HepG2 (cell line): ENCODE measurements around the gene FABP2. TPM values are rescaled to one million over a fixed set of nuclear protein-coding genes. Genes with fewer than 3 reads are reported as not detected.
A peak's percentile ranks its signal among the peaks of the same experiment; 100 is the strongest.
"Not testable (repeated sequence)": the region's sequence is repeated elsewhere in the genome, so short reads cannot be mapped to it uniquely, and the experiment has no call there.

Source experiments
- ATAC-seq: fragments of 200-7000 bp; cut with Tn5 transposase; 3 replicates; pipeline ENCODE4 v1.9.1; 2020; ENCODE audit warnings: mild to moderate bottlenecking, moderate library complexity
- BruUV-seq: library from RNA; stranded (reverse); fragments of 400-500 nt; replicated peaks from 2 replicates; lab custom pipeline; 2021; lab: Mats Ljungman, UMichigan
- CTCF ChIA-PET: fragments of 300-600 bp; formaldehyde crosslinking; extraction: SDS; loops from one replicate; lab custom pipeline; 2021; ENCODE audit warnings: low total read pairs, inconsistent platforms, low intra/inter-chr PET ratio; lab: Yijun Ruan, JAX
- POLR2A ChIA-PET: fragments of 350-600 bp; sonication (Branson Sonifier 250); formaldehyde crosslinking; loops from one replicate; lab custom pipeline; 2020; ENCODE audit warnings: antibody characterized with exemption, inconsistent platforms; lab: Yijun Ruan, JAX
- DNase-seq: peaks from one replicate; pipeline ENCODE4 v3.0.0-alpha.2; 2015; ENCODE audit warnings: low spot score
- FAIRE-seq: peaks from 3 replicates; lab custom pipeline; 2011; peaks lifted over from hg19 to GRCh38; lab: Jason Lieb, UNC
- H2AFZ ChIP-seq: one replicate; pipeline ENCODE4 v1.6.1; 2011; ENCODE audit warnings: low read length, inconsistent platforms
- H3K27ac ChIP-seq: fragments of 300-600 bp; 3 replicates; pipeline ENCODE4 v1.8.0; 2011; ENCODE audit warnings: mixed run types, mild to moderate bottlenecking, mixed read lengths, low read length, inconsistent platforms; ENCODE audit not compliant: insufficient read depth; ENCODE audit errors: extremely low read length
- H3K27me3 ChIP-seq, 2 experiments: fragments of 200-600 bp in 1 of 2; 2 replicates in 1 of 2; 3 replicates in 1 of 2; pipeline versions ENCODE4 v1.6.0 to v1.8.0; 2011; ENCODE audit warnings: low read length in 2 of 2, mild to moderate bottlenecking in 2 of 2, moderate library complexity in 2 of 2, inconsistent platforms in 1 of 2; ENCODE audit not compliant: insufficient read depth in 2 of 2, control insufficient read depth in 1 of 2
- H3K36me3 ChIP-seq, 2 experiments: fragments of 200-600 bp in 1 of 2; replicated peaks in 1 of 2; 2 replicates in 1 of 2; 3 replicates in 1 of 2; pipeline versions ENCODE4 v1.5.1 to v1.8.0; 2011; ENCODE audit warnings: low read length in 2 of 2, inconsistent platforms in 1 of 2; ENCODE audit not compliant: insufficient read depth in 2 of 2, control insufficient read depth in 1 of 2
- H3K4me1 ChIP-seq: 2 replicates; pipeline ENCODE4 v1.5.1; 2012; ENCODE audit warnings: low read length, inconsistent platforms; ENCODE audit not compliant: insufficient read depth
- H3K4me2 ChIP-seq: 2 replicates; pipeline ENCODE4 v1.6.0; 2011; ENCODE audit warnings: low read depth, low read length, inconsistent platforms
- H3K4me3 ChIP-seq, 3 experiments: fragments of 200-600 bp in 1 of 3; sonication (generic), shearing (Covaris generic) in 1 of 3; replicated peaks in 1 of 3; 2 replicates each; pipeline ENCODE4 v1.5.1; 2011 to 2016; ENCODE audit warnings: low read length in 3 of 3, inconsistent platforms in 2 of 3, low read depth in 2 of 3, mild to moderate bottlenecking in 2 of 3, control low read depth in 1 of 3, mixed read lengths in 1 of 3; ENCODE audit not compliant: insufficient read depth in 1 of 3
- H3K79me2 ChIP-seq: one replicate; pipeline ENCODE4 v1.6.1; 2011; ENCODE audit warnings: low read length, inconsistent platforms; ENCODE audit not compliant: insufficient read depth
- H3K9ac ChIP-seq: 2 replicates; pipeline ENCODE4 v1.6.0; 2011; ENCODE audit warnings: mild to moderate bottlenecking, low read depth, low read length, inconsistent platforms; ENCODE audit not compliant: insufficient read depth
- H3K9me3 ChIP-seq: 2 replicates; pipeline ENCODE4 v1.5.1; 2012; ENCODE audit warnings: mild to moderate bottlenecking, low read length
- H4K20me1 ChIP-seq: 2 replicates; pipeline ENCODE4 v1.6.0; 2011; ENCODE audit warnings: inconsistent platforms, mild to moderate bottlenecking, low read length, moderate library complexity; ENCODE audit not compliant: insufficient read depth
- CEBPB ChIP-seq: IDR thresholded peaks from 2 replicates; pipeline ENCODE4 v1.6.1; 2011; ENCODE audit warnings: low read depth, low read length, improper control_type of control experiment, borderline replicate concordance
- DRAP1 ChIP-seq: IDR thresholded peaks from 2 replicates; pipeline ENCODE4 v1.6.1; 2016; ENCODE audit warnings: missing genetic modification reagents, missing compliant biosample characterization
- EP300 ChIP-seq, 3 experiments: sonication (generic) in 1 of 3; formaldehyde crosslinking in 1 of 3; IDR thresholded peaks; 2 replicates each; pipeline versions ENCODE4 v1.5.1 to v1.6.1; 2011 to 2020; ENCODE audit warnings: low read depth in 2 of 3, low read length in 2 of 3, borderline replicate concordance in 1 of 3, improper control_type of control experiment in 1 of 3, mild to moderate bottlenecking in 1 of 3, missing genetic modification reagents in 1 of 3, moderate library complexity in 1 of 3
- ETV5 ChIP-seq: IDR thresholded peaks from 2 replicates; pipeline ENCODE4 v1.6.1; 2018; ENCODE audit warnings: missing biosample characterization, missing genetic modification reagents, inconsistent platforms, borderline replicate concordance
- FOSL2 ChIP-seq: sonication (generic); formaldehyde crosslinking; IDR thresholded peaks from 2 replicates; pipeline ENCODE4 v1.4.0; 2020; ENCODE audit warnings: missing genetic modification reagents
- FOXA3 ChIP-seq: IDR thresholded peaks from 2 replicates; pipeline ENCODE4 v1.6.1; 2016; ENCODE audit warnings: missing genetic modification reagents, missing compliant biosample characterization
- FOXJ3 ChIP-seq: sonication (generic); formaldehyde crosslinking; IDR thresholded peaks from 2 replicates; pipeline ENCODE4 v1.4.0; 2020; ENCODE audit warnings: missing genetic modification reagents, mild to moderate bottlenecking, borderline replicate concordance
- GABPA ChIP-seq, 2 experiments: IDR thresholded peaks; 2 replicates each; pipeline ENCODE4 v1.6.1; 2011 to 2016; ENCODE audit warnings: low read depth in 2 of 2, low read length in 1 of 2, missing biosample characterization in 1 of 2, missing genetic modification characterization in 1 of 2
- HNF4A ChIP-seq: sonication (generic); formaldehyde crosslinking; IDR thresholded peaks from 2 replicates; pipeline ENCODE4 v1.4.0; 2020; ENCODE audit warnings: missing genetic modification reagents
- KAT8 ChIP-seq: IDR thresholded peaks from 2 replicates; pipeline ENCODE4 v1.6.1; 2016; ENCODE audit warnings: missing genetic modification reagents, missing compliant biosample characterization
- KDM5A ChIP-seq: fragments of 200-600 bp; sonication (generic); IDR thresholded peaks from 2 replicates; pipeline ENCODE4 v1.7.0; 2018; ENCODE audit warnings: antibody characterized with exemption, mild to moderate bottlenecking, low read length, borderline replicate concordance
- NFIC ChIP-seq: IDR thresholded peaks from 2 replicates; pipeline ENCODE4 v1.6.1; 2012; ENCODE audit warnings: mild to moderate bottlenecking, low read length, inconsistent platforms
- PPARG ChIP-seq: conservative IDR thresholded peaks from 2 replicates; pipeline ENCODE4 v1.6.1; 2016; ENCODE audit warnings: missing biosample characterization, missing genetic modification reagents
- SAP130 ChIP-seq: IDR thresholded peaks from 2 replicates; pipeline ENCODE4 v1.6.1; 2016; ENCODE audit warnings: low read depth
- SOX6 ChIP-seq, 2 experiments: fragments of 450-650 bp in 1 of 2; sonication (generic) in 1 of 2; formaldehyde crosslinking in 1 of 2; IDR thresholded peaks; 2 replicates each; pipeline versions ENCODE4 v1.4.0 to v1.6.1; 2017 to 2020; ENCODE audit warnings: antibody characterized with exemption in 1 of 2, mild to moderate bottlenecking in 1 of 2, missing genetic modification reagents in 1 of 2
- SRF ChIP-seq: IDR thresholded peaks from 2 replicates; pipeline ENCODE4 v1.6.1; 2011; ENCODE audit warnings: mild to moderate bottlenecking, low read depth, low read length, moderate library complexity
- TCF7 ChIP-seq: sonication (generic); IDR thresholded peaks from 2 replicates; pipeline ENCODE4 v1.6.1; 2016; ENCODE audit warnings: antibody characterized with exemption, low read depth
- ZNF644 ChIP-seq: IDR thresholded peaks from 2 replicates; pipeline ENCODE4 v1.6.1; 2016; ENCODE audit warnings: low read depth
- ZNF652 ChIP-seq: IDR thresholded peaks from 2 replicates; pipeline ENCODE4 v1.6.1; 2016; ENCODE audit warnings: low read depth, borderline replicate concordance
- WGBS: methylation state at CpG from one replicate; pipeline ENCODE4 v1.1.6; 2017; ENCODE audit warnings: low lambda C conversion rate; 5-methylcytosine and 5-hydroxymethylcytosine counted together
- in situ Hi-C: cut with HindIII; loops from 2 replicates; pipeline ENCODE4 v1.10.0; 2017; ENCODE audit warnings: low pct_unique_long_range_greater_than_20kb; ENCODE audit not compliant: extremely low pct_ligation_motif_present
- intact Hi-C: fragments of 100-400 bp; cut with micrococcal nuclease; formaldehyde crosslinking; loops from one replicate; pipeline ENCODE4 v1.10.0; 2022; ENCODE audit not compliant: unreplicated experiment
- polyA plus RNA-seq, 8 experiments: library from polyadenylated mRNA; depleted of rRNA in 3 of 8; stranded (reverse) in 7 of 8; unstranded in 1 of 8; fragments of >200 nt; fragmentation: Illumina TruSeq in 4 of 8; extraction: Trizol in 4 of 8; gene quantifications; 2 replicates each; pipeline versions ENCODE4 v1.2.1 to v1.2.3, GENCODE V29; 2011 to 2016; ENCODE audit warnings: low read depth in 4 of 8, missing spikeins in 1 of 8, mixed read lengths in 1 of 8; ENCODE audit not compliant: insufficient read depth in 1 of 8
- total RNA-seq, 5 experiments: library from RNA; depleted of rRNA; stranded (reverse); fragments of >200 nt; fragmentation: Illumina TruSeq; extraction: Trizol; gene quantifications; 2 replicates each; pipeline ENCODE4 v1.2.3, GENCODE V29; 2016; ENCODE audit warnings: low read depth in 1 of 5

The FABP2 gene
- total and polyA plus RNA-seq, 2 of the 13 experiments (the other 11 are each of a cell fraction or from before 2014, with no cell fraction given): 0.78 to 1.2 TPM

GRCh38 chr4:119370951-119371683, 49.2 kb upstream of the FABP2 start:
- H3K9me3 ChIP-seq; H3K36me3 ChIP-seq; CTCF ChIA-PET; H2AFZ ChIP-seq; in situ Hi-C loops; H3K27me3 ChIP-seq; H4K20me1 ChIP-seq; TF ChIP-seq GABPA (IDR thresholded peaks at IDR 0.05; ENCODE audit: low read depth, low read length); EP300 (CRISPR knock-in tag; IDR thresholded peaks at IDR 0.05; ENCODE audit: borderline replicate concordance); SOX6 (IDR thresholded peaks at IDR 0.05): not testable (repeated sequence)
- H3K79me2 ChIP-seq: peaks cover 12% of the 10 kb centered on the region
- intact Hi-C loops: loop anchor here (5.0 kb wide), 1 partner anchor 159 kb away; the partner anchor contains the start of gene USP53
- H3K4me3 ChIP-seq: peak overlapping the region; percentile 57 to 61 (median 59); a peak in 5 of 6 replicates
- peak overlapping the region; percentile 70 for H3K9ac ChIP-seq
- DNase-seq (peak; percentile 72), FAIRE-seq (peak; percentile 84), ATAC-seq (peak; percentile 99)
- POLR2A ChIA-PET: interaction anchor here (1.3 to 1.5 kb wide), 2 partner anchors 11 to 71 kb away, joined by 3 to 4 read pairs; no protein-coding TSS in a partner anchor
- WGBS: 0% methylated on average over 3 of the region's 3 CpGs
- TSS peak; percentile 73 for BruUV-seq
- peak overlapping the region; percentile 66 for H3K4me2 ChIP-seq
- H3K4me1 ChIP-seq: peaks cover 28% of the 10 kb centered on the region
- peak overlapping the region; percentile 80 for H3K27ac ChIP-seq
- TF ChIP-seq FOSL2 (CRISPR knock-in tag): 0 out of 2 replicates have a peak, but pooled peaks have one; percentile 9
- TF ChIP-seq FOXA3: peak; percentile 45; the same call in 1 of the 2 replicates
- peak; percentile 83 for TF ChIP-seq SAP130
- peak; percentile 60; the same call in 1 of the 2 replicates for TF ChIP-seq SRF
- peak; percentile 20; the same call in 1 of the 2 replicates for TF ChIP-seq ETV5 (CRISPR knock-in tag)
- 0 out of 2 replicates have a peak, but pooled peaks have one; percentile 38 for TF ChIP-seq KAT8 (CRISPR knock-in tag)
- peak; percentile 39; the same call in 1 of the 2 replicates for TF ChIP-seq CEBPB
- 0 out of 2 replicates have a peak, but pooled peaks have one; percentile 4 for TF ChIP-seq PPARG (CRISPR knock-in tag)
- TF ChIP-seq KDM5A: peak; percentile 35; the same call in 1 of the 2 replicates
- TF ChIP-seq HNF4A: peak; percentile 66
- TF ChIP-seq FOXJ3 (CRISPR knock-in tag): peak; percentile 20; the same call in 1 of the 2 replicates
- TF ChIP-seq ZNF652 (CRISPR knock-in tag): peak; percentile 88
- TF ChIP-seq GABPA (CRISPR knock-in tag; IDR thresholded peaks at IDR 0.05; ENCODE audit: low read depth): 0 out of 2 replicates have a peak, but pooled peaks have one; percentile 12
- TF ChIP-seq TCF7: peak; percentile 82
- 0 out of 2 replicates have a peak, but pooled peaks have one; percentile 52 for TF ChIP-seq ZNF644 (CRISPR knock-in tag)
- peak in 1 of 2 experiments; percentile 23; a peak in 1 of 4 replicates for TF ChIP-seq EP300 (IDR thresholded peaks at IDR 0.05; ENCODE audit: low read depth in 2 of 2, low read length in 2 of 2)
- TF ChIP-seq DRAP1 (CRISPR knock-in tag): peak; percentile 31; the same call in 1 of the 2 replicates
- peak; percentile 32; the same call in 1 of the 2 replicates for TF ChIP-seq NFIC
- peak; percentile 38; the same call in 1 of the 2 replicates for TF ChIP-seq SOX6 (CRISPR knock-in tag; IDR thresholded peaks at IDR 0.05)
